ENCODE measurements around the gene SOWAHC. TPM values are rescaled to one million over a fixed set of nuclear protein-coding genes. Genes with fewer than 3 reads are reported as not detected.
A peak's percentile ranks its signal among the peaks of the same experiment; 100 is the strongest.

The SOWAHC gene
- total RNA-seq, 1 donor from 2014 or later, result 5.7 TPM

GRCh38 chr2:109597283-109597682, 16.9 kb upstream of the SOWAHC start:
- DNase-seq (ENCODE audit: low spot score), result no peak
- Histone ChIP-seq H3K4me1 (peaks cover 19% of the 10 kb centered on the region), H3K4me2 (no peak overlapping the region), H3K27me3 (no peaks in the 10 kb centered on the region), H3K4me3 (no peak overlapping the region), H3F3A (ENCODE audit: low read depth) (peaks cover 12% of the 10 kb centered on the region), H3K79me2 (ENCODE audit: low read depth) (peaks cover 100% of the 10 kb centered on the region), H3K9me3 (ENCODE audit: low read depth) (no peaks in the 10 kb centered on the region), H3K27ac (no peak overlapping the region), H3K9ac (no peak overlapping the region), H3K36me3 (no peaks in the 10 kb centered on the region), H4K20me1 (ENCODE audit: low read depth) (peaks cover 46% of the 10 kb centered on the region), H2AFZ (replicated peaks) (no peak overlapping the region)
- H3K4me1 Mint-ChIP-seq, result peaks cover 23% of the 10 kb centered on the region
- peaks cover 5% of the 10 kb centered on the region for H3K9me3 Mint-ChIP-seq
- H3K36me3 Mint-ChIP-seq, result peaks cover 21% of the 10 kb centered on the region
- no peak overlapping the region for H3K27ac Mint-ChIP-seq
- no peaks in the 10 kb centered on the region for H3K27me3 Mint-ChIP-seq (ENCODE audit: insufficient read depth, low read depth)
- TF ChIP-seq EZH2phosphoT487 (IDR thresholded peaks at IDR 0.05), result no peak
- TF ChIP-seq EZH2 (IDR thresholded peaks at IDR 0.05), result no peak
- TF ChIP-seq, protein P1, sequence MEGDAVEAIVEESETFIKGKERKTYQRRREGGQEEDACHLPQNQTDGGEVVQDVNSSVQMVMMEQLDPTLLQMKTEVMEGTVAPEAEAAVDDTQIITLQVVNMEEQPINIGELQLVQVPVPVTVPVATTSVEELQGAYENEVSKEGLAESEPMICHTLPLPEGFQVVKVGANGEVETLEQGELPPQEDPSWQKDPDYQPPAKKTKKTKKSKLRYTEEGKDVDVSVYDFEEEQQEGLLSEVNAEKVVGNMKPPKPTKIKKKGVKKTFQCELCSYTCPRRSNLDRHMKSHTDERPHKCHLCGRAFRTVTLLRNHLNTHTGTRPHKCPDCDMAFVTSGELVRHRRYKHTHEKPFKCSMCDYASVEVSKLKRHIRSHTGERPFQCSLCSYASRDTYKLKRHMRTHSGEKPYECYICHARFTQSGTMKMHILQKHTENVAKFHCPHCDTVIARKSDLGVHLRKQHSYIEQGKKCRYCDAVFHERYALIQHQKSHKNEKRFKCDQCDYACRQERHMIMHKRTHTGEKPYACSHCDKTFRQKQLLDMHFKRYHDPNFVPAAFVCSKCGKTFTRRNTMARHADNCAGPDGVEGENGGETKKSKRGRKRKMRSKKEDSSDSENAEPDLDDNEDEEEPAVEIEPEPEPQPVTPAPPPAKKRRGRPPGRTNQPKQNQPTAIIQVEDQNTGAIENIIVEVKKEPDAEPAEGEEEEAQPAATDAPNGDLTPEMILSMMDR (IDR thresholded peaks at IDR 0.05), result no peak
- no peak overlapping the region for H3K4me3 Mint-ChIP-seq

DNA sequence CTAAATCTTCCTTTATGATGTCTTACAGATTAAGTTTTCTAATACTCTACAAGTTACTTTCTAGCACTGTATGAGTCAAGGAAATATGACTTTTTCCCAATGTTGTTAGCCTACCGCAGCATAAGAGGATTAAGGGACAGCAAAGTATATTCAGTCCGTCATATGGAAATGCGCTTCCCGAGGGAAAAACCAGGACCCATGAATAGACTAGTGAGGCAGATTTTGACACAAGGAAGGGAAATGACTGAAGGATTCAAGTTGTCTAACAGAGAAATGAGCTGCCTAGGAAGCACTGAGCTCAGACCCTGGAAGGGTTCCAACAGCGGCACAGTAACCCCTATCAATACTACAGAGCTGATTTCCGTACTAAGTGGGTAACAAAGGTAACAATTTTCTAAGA, 12.4 kb upstream of the SOWAHC start:
- peaks cover 45% of the 10 kb centered on the region for H4K20me1 ChIP-seq (ENCODE audit: low read depth)
- Mint-ChIP-seq H3K4me1 (peaks cover 19% of the 10 kb centered on the region), H3K27ac (no peak overlapping the region), H3K4me3 (no peak overlapping the region), H3K27me3 (ENCODE audit: insufficient read depth, low read depth) (no peaks in the 10 kb centered on the region), H3K9me3 (peaks cover 11% of the 10 kb centered on the region), H3K36me3 (peaks cover 29% of the 10 kb centered on the region)
- H3K27me3 ChIP-seq, result no peaks in the 10 kb centered on the region
- peaks cover 100% of the 10 kb centered on the region for H3K79me2 ChIP-seq (ENCODE audit: low read depth)
- no peak for DNase-seq (ENCODE audit: low spot score)
- H3K4me1 ChIP-seq, result peaks cover 19% of the 10 kb centered on the region
- no peak overlapping the region for H2AFZ ChIP-seq (replicated peaks)
- H3K9me3 ChIP-seq (ENCODE audit: low read depth), result no peaks in the 10 kb centered on the region
- H3K4me3 ChIP-seq, result no peak overlapping the region
- H3F3A ChIP-seq (ENCODE audit: low read depth), result peaks cover 16% of the 10 kb centered on the region
- H3K4me2 ChIP-seq, result no peak overlapping the region
- peak overlapping the region; percentile 4 for H3K27ac ChIP-seq
- no peaks in the 10 kb centered on the region for H3K36me3 ChIP-seq
- TF ChIP-seq, protein P1 (IDR thresholded peaks at IDR 0.05), result no peak
- no peak for TF ChIP-seq EZH2phosphoT487 (IDR thresholded peaks at IDR 0.05)
- no peak for TF ChIP-seq EZH2 (IDR thresholded peaks at IDR 0.05)
- no peak overlapping the region for H3K9ac ChIP-seq

- peaks cover 100% of the 10 kb centered on the region for H3K79me2 ChIP-seq (ENCODE audit: low read depth)
Measured at GRCh38 chr2:109602617-109603188, 11.5 kb upstream of the SOWAHC start.

More at GRCh38 chr2:109602617-109603188, 11.5 kb upstream of the SOWAHC start:
- no peak overlapping the region for H3K4me3 ChIP-seq
- H3K4me1 Mint-ChIP-seq, result peaks cover 17% of the 10 kb centered on the region
- DNase-seq (ENCODE audit: low spot score), result no peak
- H3K36me3 ChIP-seq, result no peaks in the 10 kb centered on the region
- no peak overlapping the region for H3K4me2 ChIP-seq
- no peaks in the 10 kb centered on the region for H3K9me3 ChIP-seq (ENCODE audit: low read depth)
- H3K27me3 ChIP-seq, result no peaks in the 10 kb centered on the region
- no peak overlapping the region for H3K4me3 Mint-ChIP-seq
- H3F3A ChIP-seq (ENCODE audit: low read depth), result peaks cover 16% of the 10 kb centered on the region
- H3K27me3 Mint-ChIP-seq (ENCODE audit: insufficient read depth, low read depth), result no peaks in the 10 kb centered on the region
- H2AFZ ChIP-seq (replicated peaks), result no peak overlapping the region
- H3K27ac Mint-ChIP-seq, result no peak overlapping the region
- H4K20me1 ChIP-seq (ENCODE audit: low read depth), result peaks cover 51% of the 10 kb centered on the region
- no peak overlapping the region for H3K9ac ChIP-seq
- TF ChIP-seq, protein P1 (IDR thresholded peaks at IDR 0.05), result no peak
- TF ChIP-seq EZH2phosphoT487 (IDR thresholded peaks at IDR 0.05) (no peak), EZH2 (IDR thresholded peaks at IDR 0.05) (no peak)
- no peak overlapping the region for H3K27ac ChIP-seq
- peaks cover 11% of the 10 kb centered on the region for H3K9me3 Mint-ChIP-seq
- peaks cover 19% of the 10 kb centered on the region for H3K4me1 ChIP-seq
- H3K36me3 Mint-ChIP-seq, result peaks cover 30% of the 10 kb centered on the region
